GM18867 (cell line): Measurements from ENCODE around the gene RASAL3.

Experiments
- ATAC-seq: cut with Tn5 transposase; IDR thresholded peaks from one replicate; pipeline ENCODE4 v1.9.1; 2021; ENCODE audit warnings: mild to moderate bottlenecking, moderate library complexity; ENCODE audit not compliant: unreplicated experiment

Gene RASAL3

DNA sequence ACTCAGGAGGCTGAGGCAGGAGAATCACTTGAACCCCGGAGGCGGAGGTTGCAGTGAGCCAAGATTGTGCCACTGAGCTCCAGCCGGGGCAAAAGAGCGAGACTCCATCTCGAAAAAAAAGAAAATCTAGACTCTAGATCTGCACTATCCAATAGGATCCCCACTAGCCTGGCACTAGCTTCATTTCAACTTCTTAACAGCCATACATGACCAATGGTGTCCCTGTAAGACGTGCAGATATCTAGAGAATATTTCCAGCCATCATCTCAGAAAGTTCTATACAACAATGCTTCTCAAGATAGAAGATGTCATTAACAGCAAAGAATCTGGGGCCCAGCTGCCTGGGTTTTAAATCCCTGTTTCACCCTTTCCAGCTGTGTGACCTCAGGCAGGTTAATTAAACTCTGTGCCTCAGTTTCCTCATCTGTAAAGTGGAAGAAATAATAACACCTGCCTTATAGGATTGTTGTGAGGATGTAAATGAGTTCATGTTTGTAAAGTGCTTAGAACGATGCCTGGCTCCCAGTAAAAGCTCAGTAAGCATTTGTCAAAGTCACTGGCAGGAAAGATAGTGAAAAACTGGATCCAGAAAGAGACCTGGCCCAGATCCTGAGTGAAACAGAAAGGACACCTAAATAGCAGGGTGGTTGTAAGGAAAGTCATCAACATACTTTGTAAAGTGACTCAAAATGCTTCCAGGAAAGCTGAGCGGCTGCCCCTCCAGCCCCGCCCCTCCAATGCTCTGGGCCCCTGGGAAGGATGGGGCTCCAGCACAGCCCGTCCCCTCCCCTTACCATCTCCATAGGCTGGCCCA lies 28.1 kb downstream of the RASAL3 start:
- no peak for ATAC-seq

GRCh38 chr19:15433519-15434069 lies 30.8 kb downstream of the RASAL3 start:
- ATAC-seq, result no peak

- ATAC-seq, result peak; percentile 72
Measured at GRCh38 chr19:15432629-15433518, 31.5 kb downstream of the RASAL3 start.

GRCh38 chr19:15432018-15432494 lies 32.3 kb downstream of the RASAL3 start:
- ATAC-seq, result peak; percentile 1

GRCh38 chr19:15431396-15432017 lies 32.8 kb downstream of the RASAL3 start:
- no peak for ATAC-seq

GRCh38 chr19:15430526-15431120 lies 33.7 kb downstream of the RASAL3 start:
- no peak for ATAC-seq

DNA sequence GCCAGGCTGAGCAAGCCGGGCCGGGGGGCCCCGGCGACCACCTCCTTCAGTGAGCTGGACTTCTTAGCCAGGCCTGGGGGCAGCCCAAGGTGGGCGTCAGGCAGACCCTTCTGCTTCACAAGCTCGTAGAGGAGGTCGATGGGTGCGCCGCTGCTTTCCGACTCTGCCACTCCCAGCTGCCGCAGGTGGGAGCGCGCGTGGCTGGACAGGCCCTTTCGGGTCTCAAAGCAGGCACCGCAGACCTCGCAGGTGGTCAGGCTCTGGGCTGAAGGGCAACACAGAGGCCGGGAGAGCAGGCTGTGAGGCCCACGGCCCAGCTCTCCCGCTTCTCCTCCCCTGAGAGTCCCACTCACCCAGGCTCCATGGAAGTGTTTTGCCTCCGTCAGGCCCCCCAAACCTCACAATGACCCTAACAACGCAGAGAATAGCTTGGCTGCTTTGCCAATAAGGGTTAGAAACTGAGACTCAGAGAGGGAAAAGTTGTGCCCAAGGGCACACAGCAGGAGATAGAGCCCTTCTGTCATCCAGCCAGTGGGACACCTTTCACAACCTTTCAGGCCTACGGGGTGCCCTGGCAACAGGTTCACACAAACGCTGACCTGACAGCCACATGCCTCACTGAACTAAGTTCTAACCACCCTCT lies 34.4 kb downstream of the RASAL3 start:
- no peak for ATAC-seq

GRCh38 chr19:15428956-15429824 lies 35.2 kb downstream of the RASAL3 start:
- ATAC-seq, result no peak

GRCh38 chr19:15427991-15428471 lies 36.3 kb downstream of the RASAL3 start:
- ATAC-seq, result no peak

DNA sequence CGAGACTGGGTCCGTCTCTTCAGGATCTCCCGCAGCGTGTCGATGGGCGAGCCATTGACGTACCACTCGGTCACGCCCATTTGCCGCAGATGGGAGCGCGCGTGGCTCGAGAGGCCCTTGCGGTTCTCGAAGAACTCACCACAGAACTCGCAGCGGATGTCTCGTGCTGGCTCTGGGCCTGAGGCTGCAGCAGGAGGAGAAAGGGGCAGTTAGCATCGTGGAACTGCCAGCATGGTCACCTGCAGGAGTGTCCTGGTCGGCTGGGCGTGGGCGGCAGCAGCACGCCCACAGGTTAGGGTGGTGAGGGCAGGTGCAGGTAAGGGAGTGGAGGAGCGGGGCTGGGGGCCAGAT lies 37.0 kb downstream of the RASAL3 start:
- no peak for ATAC-seq

DNA sequence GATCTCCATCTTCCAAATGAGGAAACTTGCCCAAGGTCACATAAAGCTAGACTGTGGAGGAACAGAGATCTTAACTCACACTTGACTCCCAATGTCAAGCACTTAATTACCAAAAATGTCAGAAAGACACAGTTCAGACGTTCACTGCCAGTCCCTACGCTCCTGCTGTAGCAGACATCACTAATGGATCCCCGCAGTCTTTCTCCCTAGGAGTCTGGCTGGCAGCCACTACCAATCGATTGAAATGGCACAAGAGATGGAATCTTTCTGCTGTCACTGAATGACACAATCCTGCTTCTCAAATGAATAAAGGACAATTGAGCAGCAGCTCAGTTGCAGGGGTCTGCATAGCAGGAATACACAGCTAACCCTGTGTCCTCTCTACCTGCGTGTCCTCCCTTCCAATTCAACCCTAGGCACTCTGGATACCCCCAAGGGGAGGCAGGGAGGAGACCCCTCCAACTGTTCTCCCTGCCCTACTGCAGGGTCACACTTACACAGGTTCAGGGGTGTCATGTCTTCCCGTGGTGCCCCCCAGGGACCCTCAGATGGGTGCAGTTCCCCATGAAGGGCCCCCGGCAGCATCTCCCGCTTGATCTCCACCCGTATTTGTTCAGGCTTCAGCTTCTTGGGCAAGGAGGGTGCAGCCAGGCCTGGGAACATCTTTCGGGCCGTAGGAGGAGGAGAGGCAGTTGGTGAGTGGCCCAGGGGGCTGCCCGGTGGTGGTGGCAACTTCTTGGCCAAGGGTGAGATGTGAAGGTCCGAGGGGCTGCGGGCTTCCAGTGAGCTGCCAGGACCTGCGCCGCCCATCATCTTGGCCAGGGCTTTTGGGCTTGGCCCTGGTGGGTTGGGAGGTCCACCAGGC lies 37.6 kb downstream of the RASAL3 start:
- no peak for ATAC-seq

DNA sequence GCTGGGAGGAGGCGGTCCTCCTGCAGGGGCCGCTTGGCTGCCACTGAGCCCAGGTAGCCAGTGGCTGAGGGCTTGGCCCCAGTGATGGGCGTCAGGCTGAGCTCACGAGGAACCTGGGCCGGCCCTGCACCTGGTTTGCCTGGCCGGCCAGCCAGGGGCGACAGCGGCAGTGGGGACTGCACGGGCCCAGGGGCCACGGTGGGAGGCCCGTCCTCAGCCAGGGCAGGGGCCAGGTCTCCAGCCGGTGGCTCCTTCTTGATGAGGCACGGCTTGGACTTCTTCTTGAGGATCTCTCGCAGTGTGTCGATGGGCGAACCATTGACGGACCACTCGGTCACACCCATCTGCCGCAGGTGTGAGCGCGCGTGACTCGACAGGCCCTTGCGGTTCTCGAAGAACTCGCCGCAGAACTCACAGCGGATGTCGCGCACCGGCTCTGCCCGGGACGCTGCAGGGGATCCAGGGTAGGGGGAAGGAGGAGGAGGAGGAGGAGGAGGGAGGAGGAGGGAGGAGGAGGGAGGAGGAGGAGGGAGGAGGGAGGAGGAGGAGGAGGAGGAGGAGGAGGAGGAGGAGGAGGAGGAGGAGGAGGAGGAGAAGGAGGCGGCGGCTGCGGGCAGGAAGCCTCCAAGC lies 38.9 kb downstream of the RASAL3 start:
- no peak for ATAC-seq

- ATAC-seq, result no peak
Measured at GRCh38 chr19:15424692-15425272, 39.6 kb downstream of the RASAL3 start.

DNA sequence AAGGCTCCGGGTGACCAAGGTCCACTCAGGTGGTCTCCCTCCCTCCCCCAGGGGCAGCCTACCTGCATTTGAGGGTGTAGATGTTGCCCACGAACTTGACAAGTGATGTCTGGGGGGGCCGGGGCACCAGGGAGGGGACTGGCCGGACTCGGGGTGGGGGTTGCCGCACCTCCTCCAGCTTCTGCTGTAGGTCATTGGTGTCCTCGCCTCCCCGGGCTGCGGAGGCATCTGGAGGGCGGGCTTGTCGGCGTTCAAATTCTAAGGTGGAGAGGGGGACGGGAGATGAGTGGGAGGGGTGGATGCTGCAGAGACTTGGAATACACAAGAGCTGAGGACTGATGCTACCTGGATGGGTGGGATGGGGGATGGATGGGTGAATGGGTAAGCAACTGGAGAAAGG lies 40.2 kb downstream of the RASAL3 start:
- ATAC-seq, result no peak

- no peak for ATAC-seq
Measured at GRCh38 chr19:15423130-15423529, 41.2 kb downstream of the RASAL3 start.

DNA sequence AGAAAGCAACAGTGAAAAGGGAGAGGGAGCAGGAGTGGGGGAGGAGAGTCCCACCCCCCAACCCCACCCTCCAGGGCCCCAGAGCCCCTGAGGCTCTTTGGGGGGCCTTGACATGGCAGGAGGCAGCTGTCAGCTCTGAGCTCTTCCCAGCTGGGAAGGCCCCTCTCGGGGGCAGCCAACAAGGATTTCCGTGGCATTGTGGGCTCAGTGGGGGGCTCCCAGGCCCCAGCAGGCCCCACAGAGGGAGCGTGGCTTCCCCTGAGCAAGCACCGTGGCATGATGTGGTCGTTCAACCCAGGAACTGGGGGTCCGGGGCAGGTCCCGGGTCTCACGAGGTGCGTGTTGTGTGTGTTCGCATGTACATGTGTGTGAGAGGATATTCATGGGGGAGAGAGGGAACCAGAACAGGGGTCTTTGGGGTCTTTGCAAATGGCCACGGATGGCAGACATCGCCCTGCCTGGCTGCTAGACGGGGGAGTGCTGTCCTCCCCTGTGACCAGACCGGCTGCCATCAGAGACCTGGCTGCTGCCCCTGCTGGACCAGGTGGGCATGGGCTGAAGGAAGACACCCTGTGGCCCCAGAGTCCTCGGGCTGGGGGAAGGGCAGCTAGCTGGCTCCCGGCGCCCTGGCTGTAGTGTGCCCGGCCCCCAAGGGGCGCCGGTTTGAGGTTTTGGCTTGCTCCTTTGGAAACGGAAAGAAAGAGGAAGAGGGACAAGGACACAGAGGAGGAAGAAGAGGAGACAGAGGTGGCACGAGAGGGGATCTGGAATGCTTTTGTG lies 41.9 kb downstream of the RASAL3 start:
- ATAC-seq, result no peak
